Stimulated activated memory B cell treated with anti-CD40 and anti-IgM and Interleukin-4, amounts not matched to agents 10 μg/mL and 1 μg/mL and 100 μg/mL, for 72 hours (primary cell): ENCODE measurements around the gene RANBP2.
"Not testable (repeated sequence)": the region's sequence is repeated elsewhere in the genome, so short reads cannot be mapped to it uniquely, and the experiment has no call there.

ENCODE experiments used
- ATAC-seq: fragments of 150-1000 bp; cut with Tn5 transposase; 2 replicates; pipeline ENCODE4 v1.10.0; 2021
- H3K27ac Mint-ChIP-seq: one replicate; pipeline ENCODE4 v1.8.0; 2022; ENCODE audit warnings: mild to moderate bottlenecking, mixed read lengths
- H3K27me3 Mint-ChIP-seq: one replicate; pipeline ENCODE4 v1.8.0; 2022; ENCODE audit warnings: mixed read lengths
- H3K36me3 Mint-ChIP-seq: one replicate; pipeline ENCODE4 v1.8.0; 2022; ENCODE audit warnings: mixed read lengths
- H3K4me1 Mint-ChIP-seq: one replicate; pipeline ENCODE4 v1.8.0; 2022; ENCODE audit warnings: mixed read lengths
- H3K4me3 Mint-ChIP-seq: one replicate; pipeline ENCODE4 v1.8.0; 2022; ENCODE audit warnings: mild to moderate bottlenecking, moderate library complexity, mixed read lengths
- H3K9me3 Mint-ChIP-seq: one replicate; pipeline ENCODE4 v1.8.0; 2022; ENCODE audit warnings: mixed read lengths

Gene RANBP2

GRCh38 chr2:108719149-108720044, at the start of gene RANBP2:
RANBP2 (plus strand) TSS chr2:108719482; CDS start chr2:108719607, 125 bp downstream.
- no peaks in the 10 kb centered on the region for H3K36me3 Mint-ChIP-seq
- no peaks in the 10 kb centered on the region for H3K27me3 Mint-ChIP-seq
- peak; percentile 100 for ATAC-seq
- H3K4me1 Mint-ChIP-seq, result peaks cover 29% of the 10 kb centered on the region
- H3K27ac Mint-ChIP-seq, result peak within 1 kb of the TSS; percentile 97
- peak within 1 kb of the TSS; percentile 92 for H3K4me3 Mint-ChIP-seq
- no peaks in the 10 kb centered on the region for H3K9me3 Mint-ChIP-seq

GRCh38 chr2:108670282-108670681, 49.0 kb upstream of the RANBP2 start:
- ATAC-seq, H3K9me3 Mint-ChIP-seq, H3K27ac Mint-ChIP-seq, H3K27me3 Mint-ChIP-seq, H3K4me3 Mint-ChIP-seq, H3K4me1 Mint-ChIP-seq: not testable (repeated sequence)
- peaks cover 11% of the 10 kb centered on the region for H3K36me3 Mint-ChIP-seq

GRCh38 chr2:108672200-108672805, 47.0 kb upstream of the RANBP2 start:
- H3K4me3 Mint-ChIP-seq, H3K4me1 Mint-ChIP-seq, H3K27me3 Mint-ChIP-seq, ATAC-seq, H3K27ac Mint-ChIP-seq, H3K36me3 Mint-ChIP-seq, H3K9me3 Mint-ChIP-seq: not testable (repeated sequence)

- peaks cover 25% of the 10 kb centered on the region for H3K36me3 Mint-ChIP-seq
- ATAC-seq, H3K27ac Mint-ChIP-seq, H3K27me3 Mint-ChIP-seq, H3K4me1 Mint-ChIP-seq, H3K9me3 Mint-ChIP-seq, H3K4me3 Mint-ChIP-seq: not testable (repeated sequence)
Measured at GRCh38 chr2:108676522-108676921, 42.8 kb upstream of the RANBP2 start.

GRCh38 chr2:108677239-108677744, 42.0 kb upstream of the RANBP2 start:
- not testable (repeated sequence) for H3K27me3 Mint-ChIP-seq, H3K9me3 Mint-ChIP-seq, H3K4me1 Mint-ChIP-seq, ATAC-seq, H3K4me3 Mint-ChIP-seq, H3K27ac Mint-ChIP-seq
- peaks cover 25% of the 10 kb centered on the region for H3K36me3 Mint-ChIP-seq

GRCh38 chr2:108678198-108678651, 41.1 kb upstream of the RANBP2 start:
- ATAC-seq, H3K27ac Mint-ChIP-seq, H3K4me1 Mint-ChIP-seq, H3K4me3 Mint-ChIP-seq, H3K9me3 Mint-ChIP-seq, H3K27me3 Mint-ChIP-seq: not testable (repeated sequence)
- H3K36me3 Mint-ChIP-seq, result peaks cover 23% of the 10 kb centered on the region

GRCh38 chr2:108680805-108681204, 38.5 kb upstream of the RANBP2 start:
- ATAC-seq, H3K9me3 Mint-ChIP-seq, H3K27ac Mint-ChIP-seq, H3K4me1 Mint-ChIP-seq, H3K27me3 Mint-ChIP-seq, H3K4me3 Mint-ChIP-seq: not testable (repeated sequence)
- peaks cover 20% of the 10 kb centered on the region for H3K36me3 Mint-ChIP-seq

GRCh38 chr2:108688818-108689756, 30.2 kb upstream of the RANBP2 start:
- H3K9me3 Mint-ChIP-seq, H3K36me3 Mint-ChIP-seq, H3K4me1 Mint-ChIP-seq, H3K27me3 Mint-ChIP-seq, H3K27ac Mint-ChIP-seq, ATAC-seq, H3K4me3 Mint-ChIP-seq: not testable (repeated sequence)

GRCh38 chr2:108690001-108690400, 29.3 kb upstream of the RANBP2 start:
- not testable (repeated sequence) for H3K9me3 Mint-ChIP-seq, H3K27ac Mint-ChIP-seq, H3K36me3 Mint-ChIP-seq, H3K27me3 Mint-ChIP-seq, H3K4me1 Mint-ChIP-seq, H3K4me3 Mint-ChIP-seq
- peak; percentile 66 for ATAC-seq

- H3K36me3 Mint-ChIP-seq, result no peaks in the 10 kb centered on the region
- H3K9me3 Mint-ChIP-seq, result no peaks in the 10 kb centered on the region
- no peaks in the 10 kb centered on the region for H3K4me1 Mint-ChIP-seq
- no peak overlapping the region for H3K27ac Mint-ChIP-seq
- H3K27me3 Mint-ChIP-seq, result no peaks in the 10 kb centered on the region
- no peak for ATAC-seq
- no peak overlapping the region for H3K4me3 Mint-ChIP-seq
Measured at GRCh38 chr2:108691447-108691846, 27.8 kb upstream of the RANBP2 start.

GRCh38 chr2:108701208-108701607, 18.1 kb upstream of the RANBP2 start:
- no peaks in the 10 kb centered on the region for H3K36me3 Mint-ChIP-seq
- no peaks in the 10 kb centered on the region for H3K4me1 Mint-ChIP-seq
- ATAC-seq, result no peak
- H3K27me3 Mint-ChIP-seq, result no peaks in the 10 kb centered on the region
- H3K27ac Mint-ChIP-seq, result no peak overlapping the region
- no peak overlapping the region for H3K4me3 Mint-ChIP-seq
- no peaks in the 10 kb centered on the region for H3K9me3 Mint-ChIP-seq

GRCh38 chr2:108701806-108702205, 17.5 kb upstream of the RANBP2 start:
- Mint-ChIP-seq H3K4me1 (no peaks in the 10 kb centered on the region), H3K9me3 (no peaks in the 10 kb centered on the region), H3K36me3 (no peaks in the 10 kb centered on the region), H3K27ac (no peak overlapping the region), H3K4me3 (no peak overlapping the region), H3K27me3 (no peaks in the 10 kb centered on the region)
- ATAC-seq, result no peak

GRCh38 chr2:108704871-108705270, 14.4 kb upstream of the RANBP2 start:
- H3K27ac Mint-ChIP-seq, result no peak overlapping the region
- ATAC-seq, result no peak
- H3K9me3 Mint-ChIP-seq, result peaks cover 5% of the 10 kb centered on the region
- H3K4me1 Mint-ChIP-seq, result no peaks in the 10 kb centered on the region
- no peaks in the 10 kb centered on the region for H3K27me3 Mint-ChIP-seq
- no peak overlapping the region for H3K4me3 Mint-ChIP-seq
- H3K36me3 Mint-ChIP-seq, result peaks cover 4% of the 10 kb centered on the region

GRCh38 chr2:108707300-108707699, 12.0 kb upstream of the RANBP2 start:
- no peak for ATAC-seq
- Mint-ChIP-seq H3K27me3 (no peaks in the 10 kb centered on the region), H3K4me3 (no peak overlapping the region)

GRCh38 chr2:108716971-108717370, 2.3 kb upstream of the RANBP2 start:
- H3K27me3 Mint-ChIP-seq, ATAC-seq, H3K9me3 Mint-ChIP-seq, H3K36me3 Mint-ChIP-seq, H3K4me3 Mint-ChIP-seq, H3K27ac Mint-ChIP-seq: not testable (repeated sequence)
- H3K4me1 Mint-ChIP-seq, result peaks cover 14% of the 10 kb centered on the region

More at GRCh38 chr2:108707300-108707699, 12.0 kb upstream of the RANBP2 start:
- Mint-ChIP-seq H3K36me3 (peaks cover 4% of the 10 kb centered on the region), H3K27ac (no peak overlapping the region), H3K9me3 (peaks cover 5% of the 10 kb centered on the region), H3K4me1 (no peaks in the 10 kb centered on the region)
